ENCODE measurements around the gene BARD1. TPM values are rescaled to one million over a fixed set of nuclear protein-coding genes. Genes with fewer than 3 reads are reported as not detected.

The BARD1 gene
- total RNA-seq = 10.5 and 15.3 TPM in 2 replicates

DNA sequence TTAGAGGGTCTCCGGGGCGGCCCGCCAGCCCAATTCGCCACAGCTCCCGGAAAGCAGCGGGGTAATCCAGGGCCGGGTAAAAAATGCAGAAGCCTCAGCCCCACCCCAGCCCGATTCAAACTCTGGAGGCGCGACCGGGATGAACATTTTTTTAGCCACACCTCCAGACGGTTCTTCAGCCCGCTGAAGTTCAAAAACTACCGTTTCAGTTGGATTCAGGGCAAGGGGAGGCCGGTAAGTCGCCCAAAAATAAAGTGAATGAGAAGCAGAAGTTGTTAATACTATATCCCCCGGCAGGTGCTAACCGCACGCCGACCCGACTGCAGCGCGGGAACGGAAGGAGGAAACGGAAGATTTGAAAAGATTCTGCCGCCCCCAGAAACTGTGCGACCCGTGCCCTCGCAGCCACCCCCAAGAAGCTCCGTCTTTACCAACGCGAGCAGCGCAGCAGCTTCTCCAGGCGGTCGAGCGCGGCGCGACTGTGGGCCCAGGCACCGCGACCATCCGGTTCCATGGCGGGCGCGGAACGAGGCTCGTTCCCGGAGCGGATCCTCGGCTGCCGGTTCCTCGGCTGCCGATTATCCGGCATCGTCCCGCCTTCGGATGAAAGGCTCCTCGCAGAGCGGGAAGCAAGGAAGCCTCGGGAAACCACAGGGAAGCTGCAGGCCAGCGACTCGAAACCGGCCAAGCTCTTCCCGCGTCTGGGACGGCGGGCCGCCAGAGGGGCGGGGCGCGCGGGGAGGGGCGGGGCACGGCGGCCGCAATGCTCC, at the start of gene BARD1:
Gene BARD1 (minus strand): TSS at position 703 of the 770 bp plus-strand sequence. CDS start 114 bp downstream, at position 589.

Small RNAs within 50 kb of the gene (small RNA-seq; reads per million reads assigned to genes)
- 0.32 reads per million, percentile 11 among the genes with 10 or more reads in this experiment for gene SNORA70I
